Loucy (cell line): Measurements from ENCODE around the gene C21orf58.

Experiments
- H2AFZ ChIP-seq: fragments of 200-600 bp; sonication (generic); 2 replicates; pipeline ENCODE4 v1.6.0; 2016; ENCODE audit warnings: antibody characterized with exemption, mild to moderate bottlenecking, low read length, moderate library complexity
- H3F3A ChIP-seq: fragments of 200-600 bp; 2 replicates; pipeline ENCODE4 v1.6.0; 2016; ENCODE audit warnings: antibody characterized with exemption, low read depth, mild to moderate bottlenecking
- H3K27me3 ChIP-seq: fragments of 200-600 bp; sonication (generic); 2 replicates; pipeline ENCODE4 v1.6.1; 2014; ENCODE audit warnings: low read length, mild to moderate bottlenecking; ENCODE audit not compliant: insufficient read depth, poor library complexity, severe bottlenecking
- H3K36me3 ChIP-seq: fragments of 200-600 bp; sonication (generic); 2 replicates; pipeline ENCODE4 v1.6.1; 2016; ENCODE audit warnings: low read length; ENCODE audit not compliant: insufficient read depth
- H3K4me1 ChIP-seq: fragments of 200-600 bp; sonication (generic); 2 replicates; pipeline ENCODE4 v1.5.1; 2014; ENCODE audit warnings: low read length, mild to moderate bottlenecking; ENCODE audit not compliant: insufficient read depth, poor library complexity, severe bottlenecking
- H3K4me2 ChIP-seq: fragments of 200-600 bp; sonication (generic); 2 replicates; pipeline ENCODE4 v1.6.0; 2014; ENCODE audit warnings: antibody characterized with exemption, low read length, low read depth, mild to moderate bottlenecking; ENCODE audit not compliant: poor library complexity, severe bottlenecking
- H3K4me3 ChIP-seq: fragments of 200-600 bp; sonication (generic); 2 replicates; pipeline ENCODE4 v1.5.1; 2014; ENCODE audit warnings: low read length, mild to moderate bottlenecking, mixed read lengths; ENCODE audit not compliant: poor library complexity, severe bottlenecking
- H3K79me2 ChIP-seq: fragments of 200-600 bp; sonication (generic); 2 replicates; pipeline ENCODE4 v1.6.1; 2014; ENCODE audit warnings: low read length; ENCODE audit not compliant: insufficient read depth
- H3K9ac ChIP-seq: fragments of 200-600 bp; sonication (generic); 2 replicates; pipeline ENCODE4 v1.6.0; 2014; ENCODE audit warnings: mild to moderate bottlenecking, low read depth, low read length, moderate library complexity; ENCODE audit not compliant: poor library complexity, severe bottlenecking
- H3K9me2 ChIP-seq: fragments of 200-600 bp; sonication (generic); replicated peaks from 2 replicates; pipeline ENCODE4 v1.6.1; 2016; ENCODE audit warnings: low read depth, low read length, mixed read lengths
- H3K9me3 ChIP-seq: fragments of 200-600 bp; sonication (generic); 2 replicates; pipeline ENCODE4 v1.6.1; 2014; ENCODE audit warnings: mild to moderate bottlenecking, antibody characterized with exemption, low read length, low read depth; ENCODE audit not compliant: insufficient read depth
- H4K20me1 ChIP-seq: fragments of 200-600 bp; sonication (generic); 2 replicates; pipeline ENCODE4 v1.6.0; 2014; ENCODE audit warnings: antibody characterized with exemption, low read length, mild to moderate bottlenecking; ENCODE audit not compliant: insufficient read depth, poor library complexity, severe bottlenecking
- CTCF ChIP-seq: fragments of 200-600 bp; sonication (generic); conservative IDR thresholded peaks from 2 replicates; pipeline ENCODE4 v1.5.1; 2014; ENCODE audit warnings: mild to moderate bottlenecking, antibody characterized with exemption, low read length
- EZH2phosphoT487 ChIP-seq: fragments of 200-600 bp; IDR thresholded peaks from 2 replicates; pipeline ENCODE4 v1.6.1; 2018; ENCODE audit warnings: antibody characterized with exemption, mild to moderate bottlenecking, moderate library complexity, borderline replicate concordance

C21orf58 gene

GRCh38 chr21:46254208-46254975 is 69.3 kb downstream of the C21orf58 start:
- Histone ChIP-seq H3K9me3 (no peaks in the 10 kb centered on the region), H3K27me3 (no peaks in the 10 kb centered on the region), H3K36me3 (peaks cover 71% of the 10 kb centered on the region; the same call in 1 of the 2 replicates), H3K4me1 (peaks cover 48% of the 10 kb centered on the region), H3K9ac (peak overlapping the region; percentile 80), H2AFZ (no peak overlapping the region), H3K4me3 (peak overlapping the region; percentile 68), H3K9me2 (no peaks in the 10 kb centered on the region), H3K4me2 (peak overlapping the region; percentile 97), H3K79me2 (no peaks in the 10 kb centered on the region), H4K20me1 (no peaks in the 10 kb centered on the region), H3F3A (peaks cover 10% of the 10 kb centered on the region)
- TF ChIP-seq EZH2phosphoT487: no peak
- TF ChIP-seq CTCF: no peak

- Histone ChIP-seq H3K9ac (peak overlapping the region; percentile 80), H3K36me3 (peaks cover 73% of the 10 kb centered on the region; the same call in 1 of the 2 replicates), H3K27me3 (no peaks in the 10 kb centered on the region), H3K4me3 (peak overlapping the region; percentile 68), H3K79me2 (no peaks in the 10 kb centered on the region), H3K4me1 (peaks cover 48% of the 10 kb centered on the region), H3K9me2 (no peaks in the 10 kb centered on the region), H3K9me3 (no peaks in the 10 kb centered on the region), H3F3A (peaks cover 10% of the 10 kb centered on the region), H4K20me1 (no peaks in the 10 kb centered on the region), H2AFZ (no peak overlapping the region), H3K4me2 (peak overlapping the region; percentile 97)
- TF ChIP-seq CTCF: no peak
- no peak for TF ChIP-seq EZH2phosphoT487
Observed at GRCh38 chr21:46253610-46254124, 70.0 kb downstream of the C21orf58 start.

- H2AFZ ChIP-seq: no peak overlapping the region
- peak overlapping the region; percentile 45 for H3K9ac ChIP-seq
- no peaks in the 10 kb centered on the region for H4K20me1 ChIP-seq
- H3K27me3 ChIP-seq: no peaks in the 10 kb centered on the region
- peaks cover 10% of the 10 kb centered on the region for H3F3A ChIP-seq
- no peaks in the 10 kb centered on the region for H3K9me3 ChIP-seq
- H3K4me2 ChIP-seq: peak overlapping the region; percentile 65
- TF ChIP-seq EZH2phosphoT487 (no peak), CTCF (no peak)
- no peaks in the 10 kb centered on the region for H3K9me2 ChIP-seq
- H3K4me3 ChIP-seq: no peak overlapping the region
- H3K4me1 ChIP-seq: peaks cover 48% of the 10 kb centered on the region
- H3K79me2 ChIP-seq: no peaks in the 10 kb centered on the region
- peaks cover 71% of the 10 kb centered on the region; the same call in 1 of the 2 replicates for H3K36me3 ChIP-seq
Observed at GRCh38 chr21:46252840-46253239, 70.8 kb downstream of the C21orf58 start.
